NCI-H187 treated with DMSO at 0.1 percent for 48 hours (cell line): ENCODE measurements around the gene LMAN2L.
"Not testable (repeated sequence)": the region's sequence is repeated elsewhere in the genome, so short reads cannot be mapped to it uniquely, and the experiment has no call there.

Experiments
- DNase-seq: peaks from one replicate; lab custom pipeline; 2025; lab: John Stamatoyannopoulos, UW

LMAN2L gene

GRCh38 chr2:96687711-96688640 is 51.9 kb downstream of the LMAN2L start:
- DNase-seq, result no peak

GRCh38 chr2:96687266-96687665 is 52.6 kb downstream of the LMAN2L start:
- no peak for DNase-seq

- no peak for DNase-seq
These were observed 54.0 kb downstream of the LMAN2L start for GRCh38 chr2:96685577-96686459.

- DNase-seq, result no peak
These were observed 54.8 kb downstream of the LMAN2L start for GRCh38 chr2:96684883-96685576.

- no peak for DNase-seq
These were observed 55.7 kb downstream of the LMAN2L start for GRCh38 chr2:96683972-96684820.

- DNase-seq, result no peak
These were observed 56.6 kb downstream of the LMAN2L start for GRCh38 chr2:96683307-96683706.

- no peak for DNase-seq
These were observed 58.3 kb downstream of the LMAN2L start for GRCh38 chr2:96681540-96681939.

GRCh38 chr2:96680561-96681141 is 59.2 kb downstream of the LMAN2L start:
- no peak for DNase-seq

GRCh38 chr2:96679848-96680247 is 60.0 kb downstream of the LMAN2L start:
- no peak for DNase-seq

GRCh38 chr2:96669539-96670215 is 70.2 kb downstream of the LMAN2L start:
- no peak for DNase-seq

- no peak for DNase-seq
These were observed 71.1 kb downstream of the LMAN2L start for GRCh38 chr2:96668771-96669170.

- DNase-seq, result not testable (repeated sequence)
These were observed 74.1 kb downstream of the LMAN2L start for GRCh38 chr2:96665717-96666116.

- DNase-seq, result no peak
These were observed 74.7 kb downstream of the LMAN2L start for GRCh38 chr2:96665083-96665569.

GRCh38 chr2:96664366-96664925 is 75.4 kb downstream of the LMAN2L start:
- no peak for DNase-seq

GRCh38 chr2:96663829-96664228 is 76.0 kb downstream of the LMAN2L start:
- no peak for DNase-seq

GRCh38 chr2:96663177-96663576 is 76.7 kb downstream of the LMAN2L start:
- DNase-seq, result no peak

GRCh38 chr2:96662360-96662759 is 77.5 kb downstream of the LMAN2L start:
- no peak for DNase-seq

- DNase-seq, result no peak
These were observed 78.5 kb downstream of the LMAN2L start for GRCh38 chr2:96661324-96661723.

GRCh38 chr2:96656540-96656939 is 83.3 kb downstream of the LMAN2L start:
- DNase-seq, result no peak
